Right kidney (tissue), 1 donor: ENCODE measurements around the gene FLRT1.

Experiments used
- DNase-seq: peaks from one replicate; pipeline ENCODE4 v3.0.0-alpha.2; 2016

Gene FLRT1

DNA sequence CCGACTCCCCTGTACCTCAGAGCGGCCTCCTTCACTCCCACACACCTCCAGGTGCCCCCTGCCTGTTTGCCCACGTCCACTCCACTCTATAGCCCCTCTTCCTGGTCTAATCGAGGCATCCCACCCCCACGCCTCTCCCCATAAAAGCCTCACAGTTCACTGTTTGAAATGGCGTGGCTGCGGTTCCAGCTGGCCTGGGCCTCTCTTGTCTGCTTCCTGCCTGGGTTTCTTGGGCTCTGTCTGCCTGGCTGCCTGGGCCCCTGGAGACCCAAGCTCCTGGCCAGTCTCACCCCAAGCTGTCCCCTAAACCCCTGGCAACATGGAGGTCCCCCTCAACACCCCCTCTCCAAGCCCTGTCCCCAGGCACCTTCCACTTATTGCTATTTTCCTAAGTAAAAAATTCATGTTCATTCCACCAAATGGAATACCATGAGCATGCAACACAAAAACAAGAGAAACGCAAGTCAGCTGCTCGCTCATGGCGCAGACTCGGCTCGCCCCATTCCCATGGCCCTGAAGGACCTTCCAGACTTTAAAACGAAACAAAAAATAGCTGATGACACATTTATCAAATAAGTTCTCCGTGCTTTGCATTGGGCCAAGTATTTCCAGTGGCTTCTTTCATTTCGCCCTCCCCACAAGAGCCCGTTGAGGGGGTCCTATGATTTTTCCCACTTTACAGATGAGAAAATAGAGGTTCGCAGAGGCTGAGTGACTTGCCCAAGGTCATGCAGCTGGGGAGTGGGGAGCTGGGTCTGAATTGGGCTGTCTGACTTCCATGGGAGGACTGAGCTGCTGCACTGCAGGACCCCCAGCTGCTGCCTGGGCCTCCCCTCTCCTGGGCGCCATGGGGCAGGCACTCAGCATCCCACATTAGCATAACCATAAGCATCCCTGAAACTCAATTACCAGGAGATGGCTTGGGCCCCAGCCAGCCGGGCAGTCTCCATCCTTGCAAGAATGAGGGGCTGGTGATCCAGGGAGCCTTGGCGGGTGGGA is 11.7 kb upstream of the FLRT1 start:
- DNase-seq: no peak

DNA sequence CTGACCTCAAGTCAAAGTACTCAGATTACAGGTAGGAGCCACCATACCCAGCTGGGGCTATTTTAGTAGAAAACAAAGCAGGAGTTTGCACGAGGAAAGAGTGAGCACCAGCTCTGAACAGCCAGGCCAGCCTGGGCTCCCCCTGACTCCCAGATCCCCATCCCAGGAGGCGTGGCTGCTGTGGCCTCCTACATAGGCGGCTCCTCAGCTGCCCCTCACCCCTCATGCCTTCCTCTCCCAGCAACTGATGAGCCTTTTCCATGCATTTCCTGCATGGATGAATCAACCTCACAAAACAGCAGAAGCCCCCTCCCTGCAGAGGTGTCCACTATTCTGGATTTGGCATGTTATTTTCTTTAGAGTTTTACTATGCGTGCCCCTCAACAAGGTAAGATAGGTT is 10.5 kb upstream of the FLRT1 start:
- no peak for DNase-seq

- no peak for DNase-seq
These were observed 9.0 kb upstream of the FLRT1 start for GRCh38 chr11:64026575-64027205.

DNA sequence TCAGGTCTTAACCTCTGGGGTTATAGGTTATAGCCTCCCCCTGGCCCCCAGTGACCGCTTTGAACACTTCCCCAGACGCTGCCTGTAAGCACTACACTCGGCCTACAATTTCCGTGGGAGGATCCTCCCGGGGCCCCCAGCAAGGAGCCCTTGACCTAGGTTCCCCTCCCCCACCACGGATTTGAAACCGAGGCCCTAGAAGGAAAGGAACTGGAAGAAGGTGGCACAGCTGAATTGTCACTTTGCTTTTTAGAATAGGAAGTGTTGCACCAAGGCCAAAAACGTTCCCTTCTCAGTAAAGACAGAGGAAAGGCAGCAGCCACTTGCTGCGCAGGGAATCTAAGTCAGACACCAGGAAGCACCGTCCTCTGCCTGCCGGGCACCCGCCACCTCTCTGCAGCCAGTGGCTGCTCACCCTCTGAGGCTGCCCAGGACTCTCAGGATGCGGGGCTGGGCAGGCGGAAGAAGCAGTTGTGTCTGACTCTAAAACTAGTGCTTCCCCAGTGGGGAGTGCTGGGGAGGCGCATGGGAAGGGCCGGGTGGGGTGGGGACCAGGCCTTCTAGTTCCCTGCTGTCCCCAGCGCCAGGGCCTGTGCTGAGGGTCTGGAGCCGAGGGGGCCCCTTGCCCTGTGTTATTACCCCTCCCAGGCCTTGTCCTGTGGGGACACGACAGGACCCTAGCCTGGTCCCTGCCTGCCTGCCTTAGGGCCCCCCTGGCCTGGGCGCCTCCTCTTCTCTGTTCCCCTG is 7.9 kb upstream of the FLRT1 start:
- no peak for DNase-seq

GRCh38 chr11:64028398-64029115 is 7.2 kb upstream of the FLRT1 start:
- peak; percentile 59 for DNase-seq

DNA sequence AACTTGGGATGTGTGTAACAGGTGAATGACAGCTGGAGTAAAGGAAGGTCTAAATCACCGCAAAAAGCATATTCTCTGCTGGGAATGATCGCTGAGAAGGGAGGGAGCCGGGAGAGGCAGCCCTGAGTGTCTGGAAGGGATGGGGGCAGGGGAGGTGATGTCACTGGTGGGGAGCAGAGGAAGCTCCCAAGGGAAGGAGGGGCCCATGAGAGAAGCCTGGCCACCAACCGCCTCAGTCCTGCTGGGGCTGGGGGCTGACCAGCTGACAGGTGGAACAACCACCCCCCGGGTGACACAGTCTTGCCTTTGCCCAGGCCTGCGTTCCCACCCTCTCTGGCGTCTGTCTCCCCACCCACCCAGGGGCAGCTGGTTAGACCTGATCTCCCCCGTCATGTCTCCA is 6.0 kb upstream of the FLRT1 start:
- no peak for DNase-seq

DNA sequence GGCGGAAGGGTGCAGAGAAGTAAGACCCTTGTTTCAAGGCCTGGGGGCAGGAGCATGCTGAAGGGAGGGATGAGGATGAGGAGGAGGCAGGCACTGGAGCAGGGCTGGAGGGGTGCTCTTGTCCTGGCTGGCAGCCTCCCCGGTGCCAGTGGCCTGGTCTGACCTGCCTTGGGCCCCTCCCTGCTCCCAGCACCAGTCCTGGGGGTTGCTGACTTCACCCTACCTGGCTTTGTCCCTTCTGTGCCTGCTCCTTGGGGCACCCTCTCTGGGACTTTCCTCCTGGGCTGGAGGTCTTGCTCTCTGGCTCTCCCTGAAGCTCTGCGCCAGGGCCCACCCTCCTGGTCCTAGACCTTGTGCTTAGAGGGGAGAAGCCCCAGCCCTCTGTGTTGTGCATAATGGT is 4.7 kb upstream of the FLRT1 start:
- DNase-seq: no peak

GRCh38 chr11:64032050-64032449 is 3.7 kb upstream of the FLRT1 start:
- DNase-seq: no peak

DNA sequence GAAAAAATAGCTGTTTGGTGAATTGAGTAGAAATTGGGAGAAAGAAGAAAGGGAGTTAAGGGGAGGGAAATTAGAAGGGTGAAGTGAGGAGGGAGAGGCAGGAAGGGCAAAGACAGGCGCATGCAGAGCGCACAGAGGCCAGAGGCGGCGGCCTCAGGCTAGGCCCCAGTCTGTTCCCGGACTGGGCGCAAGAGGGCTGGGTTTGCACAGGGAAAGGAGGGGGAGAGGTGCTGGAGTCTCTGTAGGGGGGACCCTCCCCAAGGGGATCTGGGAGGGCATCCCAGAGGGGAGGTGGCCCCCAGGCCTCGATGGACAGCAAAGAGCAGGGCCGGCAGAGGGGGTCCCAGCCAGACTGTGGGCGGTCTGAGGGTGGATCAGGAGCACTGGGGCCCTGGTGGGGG is 1.3 kb upstream of the FLRT1 start:
- no peak for DNase-seq

- DNase-seq: no peak
These were observed 628 bp upstream of the FLRT1 start for GRCh38 chr11:64035081-64035524.

DNA sequence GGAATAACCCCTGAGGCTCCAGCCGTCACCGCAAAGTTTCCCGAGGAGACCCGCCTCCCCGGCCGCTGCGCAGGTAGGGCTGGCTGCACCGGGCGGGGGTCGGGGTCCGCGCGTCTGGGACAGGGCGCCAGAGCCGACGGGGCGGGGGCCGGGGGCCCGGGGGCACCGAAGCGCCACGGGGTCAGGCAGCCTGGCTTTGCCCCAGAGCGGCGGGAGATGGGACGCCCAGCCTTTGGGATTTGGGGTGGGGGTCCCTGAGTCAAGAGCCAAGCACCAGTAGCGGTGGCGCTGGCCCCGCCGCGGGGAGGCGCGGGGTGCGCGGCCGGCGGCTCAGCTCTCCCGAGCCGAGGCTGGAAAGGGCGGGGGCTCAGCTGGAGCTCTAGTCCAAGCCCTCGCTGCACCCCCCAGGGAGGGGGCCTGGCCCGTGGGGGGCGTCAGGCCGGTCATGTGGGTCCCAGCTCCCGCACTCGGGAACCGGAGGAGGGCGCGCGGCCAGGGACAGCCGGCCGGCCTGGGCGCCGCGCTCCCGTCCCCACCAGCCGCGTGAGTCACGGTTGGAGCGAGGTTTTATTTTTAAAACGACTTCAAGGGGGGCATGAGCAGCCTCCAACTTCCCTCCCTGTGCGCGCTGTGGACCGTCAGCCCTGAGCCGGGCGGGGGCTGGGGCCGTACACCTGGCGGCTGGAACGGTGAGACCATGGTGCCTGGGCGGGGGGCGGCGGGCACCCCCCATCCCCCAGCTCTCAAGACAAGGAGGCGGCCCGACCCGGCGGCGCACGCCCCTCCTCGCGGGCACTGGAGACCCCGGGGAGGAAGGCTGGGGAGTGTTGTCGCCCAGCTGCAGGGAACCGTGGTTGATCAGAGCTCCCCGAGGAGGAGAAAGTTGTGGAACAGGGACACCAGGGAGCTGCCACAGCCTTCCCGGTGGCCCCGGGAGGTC is 626 bp downstream of the FLRT1 start:
- DNase-seq: peak; percentile 80

DNA sequence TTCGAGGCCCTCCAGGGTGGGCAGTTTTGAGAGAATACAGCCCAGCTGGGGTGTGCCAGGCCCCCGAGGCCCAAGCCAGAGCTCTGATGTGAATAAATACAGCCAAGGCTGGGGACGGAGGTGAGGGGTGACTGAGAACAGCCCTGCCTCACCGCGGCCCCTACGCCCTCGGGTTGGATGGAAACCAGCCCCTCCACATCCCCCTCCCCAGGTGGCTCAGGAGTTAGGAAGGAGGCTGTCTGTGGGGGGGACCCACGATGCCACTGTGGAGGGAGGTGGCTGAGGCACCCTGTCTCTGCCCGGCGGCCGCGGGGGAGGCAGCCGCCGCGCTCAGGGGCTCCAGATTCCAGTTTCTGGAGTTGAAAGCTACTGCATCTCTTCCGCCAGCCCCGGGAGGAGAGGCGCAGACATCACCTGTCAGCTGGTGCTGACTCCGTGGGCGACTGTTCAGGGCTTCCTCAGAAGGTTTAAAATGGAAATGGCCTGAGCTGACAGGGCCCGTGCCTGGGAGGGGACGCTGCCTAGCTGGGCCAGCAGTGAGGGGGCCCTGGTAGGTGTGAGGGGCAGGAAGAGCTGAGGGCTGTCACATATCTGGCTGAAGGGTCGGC is 1.4 kb downstream of the FLRT1 start:
- no peak for DNase-seq

GRCh38 chr11:64038500-64038899 is 2.8 kb downstream of the FLRT1 start:
- no peak for DNase-seq

DNA sequence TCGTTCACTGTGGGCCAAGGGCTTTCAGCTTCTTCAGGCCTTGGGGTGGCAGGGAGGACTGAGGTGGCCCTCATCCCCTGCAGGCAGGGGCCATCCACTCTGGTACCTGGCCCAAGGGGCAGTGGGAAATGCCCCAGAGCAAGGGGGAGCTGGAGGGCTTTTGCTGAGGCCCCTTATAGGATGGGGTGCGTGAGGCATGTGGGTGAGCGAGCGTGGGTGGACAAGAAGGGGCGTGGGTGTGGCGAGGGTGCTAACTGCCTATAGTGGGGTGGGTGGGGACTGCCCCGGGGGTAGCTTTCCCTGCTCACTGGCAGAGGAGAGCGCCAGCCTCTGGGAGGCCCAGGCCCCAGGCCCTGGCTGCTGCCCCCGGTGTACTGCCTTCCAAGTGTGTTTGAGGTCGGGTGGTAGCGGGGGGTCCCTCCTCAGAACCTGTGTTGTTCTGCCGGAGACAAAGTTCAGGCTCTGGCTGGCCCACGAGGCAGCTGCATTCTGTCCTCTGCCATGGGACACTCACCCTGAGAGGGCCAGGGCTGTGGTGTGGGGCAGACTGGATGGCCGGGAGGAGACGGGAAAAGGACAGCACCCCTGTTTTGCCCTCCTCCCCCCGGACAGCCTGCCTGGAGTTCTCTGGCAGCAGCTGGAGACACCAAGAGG is 3.4 kb downstream of the FLRT1 start:
- DNase-seq: no peak

GRCh38 chr11:64040684-64041322 is 5.1 kb downstream of the FLRT1 start:
- DNase-seq: no peak

GRCh38 chr11:64041846-64042245 is 6.1 kb downstream of the FLRT1 start:
- DNase-seq: no peak

GRCh38 chr11:64042301-64042700 is 6.6 kb downstream of the FLRT1 start:
- no peak for DNase-seq

DNA sequence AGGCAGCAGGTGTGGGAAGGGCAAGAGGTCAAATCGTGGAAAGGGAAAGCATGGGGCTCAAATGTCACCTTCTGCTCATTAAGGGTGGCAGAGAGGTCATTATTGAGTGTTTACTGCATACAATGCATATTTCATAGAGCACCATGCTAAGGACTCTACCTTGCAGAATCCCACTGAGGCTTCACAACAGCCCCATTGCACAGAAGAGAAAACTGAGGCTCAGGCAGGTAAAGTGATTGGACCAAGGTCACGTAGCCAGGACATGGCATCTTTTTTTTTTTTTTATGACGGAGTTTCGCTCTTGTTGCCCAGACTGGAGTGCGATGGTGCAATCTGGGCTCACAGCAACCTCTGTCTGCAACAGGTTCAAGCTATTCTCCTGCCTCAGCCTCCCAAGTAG is 7.8 kb downstream of the FLRT1 start:
- no peak for DNase-seq

DNA sequence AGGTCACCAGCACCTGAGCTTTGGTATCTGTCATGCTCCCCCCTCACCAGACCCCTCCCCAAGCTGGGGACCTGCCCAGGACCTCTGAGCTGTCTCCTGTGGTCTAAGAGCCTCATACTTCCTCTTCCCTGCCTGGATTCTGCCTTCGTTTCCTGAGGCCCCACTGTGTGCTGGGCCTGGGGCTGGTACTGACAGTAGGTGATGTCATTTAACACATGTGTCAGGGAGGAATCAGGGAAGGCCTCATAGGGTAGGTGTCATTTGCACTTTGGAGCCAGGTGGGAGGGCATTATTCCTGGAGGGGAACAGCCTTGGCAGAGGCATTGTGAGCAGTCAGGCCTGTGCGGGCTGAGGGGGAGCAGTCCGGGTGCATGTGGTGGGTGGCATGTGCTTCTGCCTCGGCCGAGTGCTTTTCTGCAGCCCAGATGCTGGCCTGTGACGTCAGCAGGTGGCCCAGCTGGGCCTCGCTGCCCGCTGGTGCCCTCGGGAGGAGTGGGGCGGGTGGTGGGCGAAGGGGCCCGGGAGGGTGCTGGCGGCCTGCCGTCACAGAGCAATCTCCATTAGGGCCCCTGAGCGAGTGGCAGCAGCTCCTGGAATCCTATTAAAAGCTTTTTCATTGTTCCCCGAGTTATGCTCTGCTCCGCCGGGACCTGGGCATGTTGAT is 9.1 kb downstream of the FLRT1 start:
- peak; percentile 59 for DNase-seq
